GM23248 (cell line): ENCODE measurements around the gene SMYD3.

Experiments
- EZH2 ChIP-seq: fragments of 200-600 bp; sonication (generic); IDR thresholded peaks from 2 replicates; pipeline ENCODE4 v1.6.1; 2018; ENCODE audit warnings: antibody characterized with exemption, mild to moderate bottlenecking; ENCODE audit not compliant: insufficient read depth, poor library complexity, severe bottlenecking
- EZH2phosphoT487 ChIP-seq: fragments of 200-600 bp; sonication (generic); IDR thresholded peaks from 2 replicates; pipeline ENCODE4 v1.6.1; 2018; ENCODE audit warnings: antibody characterized with exemption, moderate library complexity, mild to moderate bottlenecking, low read depth; ENCODE audit not compliant: insufficient read depth

DNA sequence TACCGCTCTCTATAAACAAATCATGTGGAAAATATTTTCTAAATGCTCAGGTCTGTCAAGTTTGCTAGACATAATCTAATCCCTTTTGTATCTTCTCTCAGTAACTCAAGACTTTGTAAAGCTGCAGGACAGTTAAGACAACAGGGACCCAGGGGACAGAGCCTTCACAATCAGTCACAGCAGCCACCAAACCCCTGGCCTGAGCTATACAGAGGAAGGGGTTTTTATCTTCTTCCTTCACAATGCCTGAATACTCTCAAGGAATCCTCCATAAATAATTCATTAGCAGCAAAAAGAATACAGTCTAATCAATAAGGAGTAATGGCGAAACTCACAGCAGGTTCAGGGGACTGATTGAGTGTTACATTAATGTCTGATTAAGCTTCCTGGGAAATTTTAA is 368.3 kb downstream of the SMYD3 start:
- TF ChIP-seq EZH2 = no peak
- TF ChIP-seq EZH2phosphoT487 = no peak
